ENCODE measurements around the gene PTPN7. TPM values are rescaled to one million over a fixed set of nuclear protein-coding genes. Genes with fewer than 3 reads are reported as not detected.
"Not testable (repeated sequence)": the region's sequence is repeated elsewhere in the genome, so short reads cannot be mapped to it uniquely, and the experiment has no call there.

Gene PTPN7
- polyA plus RNA-seq, 1 donor (not counting 4 experiments of a cell fraction or from before 2014, with no cell fraction given) = 0.10 TPM

DNA sequence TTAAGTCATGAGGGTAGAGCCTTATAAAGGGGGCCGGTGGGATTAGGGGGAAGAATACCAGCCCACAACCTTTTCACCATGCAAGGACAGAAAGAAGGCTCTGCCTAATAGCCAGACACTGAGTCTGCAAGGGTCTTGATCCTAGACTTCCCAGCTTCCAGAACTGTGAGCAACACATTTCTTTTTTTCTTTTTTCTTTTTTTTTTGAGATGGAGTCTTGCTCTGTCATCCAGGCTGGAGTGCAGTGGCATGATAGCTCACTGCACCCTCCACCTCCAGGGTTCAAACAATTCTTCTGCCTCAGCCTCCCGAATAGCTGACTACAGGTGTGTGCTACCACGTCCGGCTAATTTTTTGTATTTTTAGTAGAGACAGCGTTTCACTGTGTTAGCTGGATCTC is 14.1 kb downstream of the PTPN7 start:
- Histone ChIP-seq H4K20me1 (ENCODE audit: control insufficient read depth, extremely low read depth, insufficient read depth, low read length) (no peaks in the 10 kb centered on the region), H3K9ac (ENCODE audit: control insufficient read depth, extremely low read depth, insufficient read depth, low read length) (no peak overlapping the region), H3K4me2 (ENCODE audit: control insufficient read depth, extremely low read depth, insufficient read depth, low read depth, low read length) (no peak overlapping the region), H3K36me3 (ENCODE audit: control insufficient read depth in 2 of 2, extremely low read depth in 1 of 2, insufficient read depth in 2 of 2, low read length in 2 of 2) (peaks cover 0 to 1% of the 10 kb centered on the region in 2 experiments), H3K4me1 (ENCODE audit: control insufficient read depth, extremely low read depth, insufficient read depth, low read length) (peaks cover 14% of the 10 kb centered on the region), H3K27me3 (ENCODE audit: control insufficient read depth, extremely low read depth, insufficient read depth, low read length) (no peaks in the 10 kb centered on the region), H3K79me2 (ENCODE audit: control insufficient read depth, insufficient read depth, low read length) (peaks cover 31% of the 10 kb centered on the region), H3K27ac (ENCODE audit: control insufficient read depth, insufficient read depth, low read length) (no peak overlapping the region), H3K9me1 (ENCODE audit: control insufficient read depth, extremely low read depth, insufficient read depth, low read length) (no peaks in the 10 kb centered on the region), H2AFZ (ENCODE audit: control insufficient read depth, low read length) (no peak overlapping the region), H3K4me3 (ENCODE audit: control insufficient read depth in 2 of 3, extremely low read depth in 1 of 3, insufficient read depth in 2 of 3, low read depth in 1 of 3, low read length in 3 of 3) (no peak overlapping the region), H3K9me3 (ENCODE audit: control insufficient read depth, low read depth, low read length) (no peaks in the 10 kb centered on the region)
- FAIRE-seq (no peak), DNase-seq (ENCODE audit: low read depth, low spot score) (no peak)
- TF ChIP-seq, protein P1, sequence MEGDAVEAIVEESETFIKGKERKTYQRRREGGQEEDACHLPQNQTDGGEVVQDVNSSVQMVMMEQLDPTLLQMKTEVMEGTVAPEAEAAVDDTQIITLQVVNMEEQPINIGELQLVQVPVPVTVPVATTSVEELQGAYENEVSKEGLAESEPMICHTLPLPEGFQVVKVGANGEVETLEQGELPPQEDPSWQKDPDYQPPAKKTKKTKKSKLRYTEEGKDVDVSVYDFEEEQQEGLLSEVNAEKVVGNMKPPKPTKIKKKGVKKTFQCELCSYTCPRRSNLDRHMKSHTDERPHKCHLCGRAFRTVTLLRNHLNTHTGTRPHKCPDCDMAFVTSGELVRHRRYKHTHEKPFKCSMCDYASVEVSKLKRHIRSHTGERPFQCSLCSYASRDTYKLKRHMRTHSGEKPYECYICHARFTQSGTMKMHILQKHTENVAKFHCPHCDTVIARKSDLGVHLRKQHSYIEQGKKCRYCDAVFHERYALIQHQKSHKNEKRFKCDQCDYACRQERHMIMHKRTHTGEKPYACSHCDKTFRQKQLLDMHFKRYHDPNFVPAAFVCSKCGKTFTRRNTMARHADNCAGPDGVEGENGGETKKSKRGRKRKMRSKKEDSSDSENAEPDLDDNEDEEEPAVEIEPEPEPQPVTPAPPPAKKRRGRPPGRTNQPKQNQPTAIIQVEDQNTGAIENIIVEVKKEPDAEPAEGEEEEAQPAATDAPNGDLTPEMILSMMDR (optimal IDR thresholded peaks at IDR 0.05 in 1 of 3, IDR thresholded peaks at IDR 0.05 in 1 of 3, conservative IDR thresholded peaks at IDR 0.05 in 1 of 3; ENCODE audit: extremely low read depth in 1 of 3, insufficient read depth in 2 of 3, low read length in 3 of 3) = no peak
- no peak for TF ChIP-seq EZH2 (IDR thresholded peaks at IDR 0.05; ENCODE audit: low read length)
- dilution Hi-C loops (cut with MboI; ENCODE audit: extremely low pct_ligation_motif_present, low sequenced_read_pairs) = no loop called here

DNA sequence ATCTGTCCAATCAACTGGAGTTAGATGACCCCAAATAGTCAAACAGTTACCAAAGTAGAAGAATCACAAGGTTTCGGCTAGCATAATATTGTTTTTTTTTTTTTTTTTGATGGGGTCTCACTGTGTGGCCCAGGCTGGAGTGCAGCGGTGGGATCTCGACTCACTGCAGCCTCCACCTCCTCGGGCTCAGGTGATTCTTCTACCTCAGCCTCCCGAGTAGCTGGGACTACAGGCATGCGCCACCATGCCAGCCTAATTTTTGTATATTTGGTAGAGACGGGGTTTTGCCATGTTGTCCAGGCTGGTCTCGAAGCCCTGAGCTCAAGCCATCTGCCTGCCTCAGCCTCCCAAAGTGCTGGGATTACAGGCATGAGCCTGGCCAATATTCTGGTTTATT is 14.7 kb downstream of the PTPN7 start:
- H3K9ac ChIP-seq (ENCODE audit: control insufficient read depth, extremely low read depth, insufficient read depth, low read length); H3K4me3 ChIP-seq (ENCODE audit: control insufficient read depth in 2 of 3, extremely low read depth in 1 of 3, insufficient read depth in 2 of 3, low read depth in 1 of 3, low read length in 3 of 3); H3K27ac ChIP-seq (ENCODE audit: control insufficient read depth, insufficient read depth, low read length); dilution Hi-C loops (cut with MboI; ENCODE audit: extremely low pct_ligation_motif_present, low sequenced_read_pairs); DNase-seq (ENCODE audit: low read depth, low spot score); H2AFZ ChIP-seq (ENCODE audit: control insufficient read depth, low read length); H3K9me1 ChIP-seq (ENCODE audit: control insufficient read depth, extremely low read depth, insufficient read depth, low read length); FAIRE-seq; H4K20me1 ChIP-seq (ENCODE audit: control insufficient read depth, extremely low read depth, insufficient read depth, low read length); H3K9me3 ChIP-seq (ENCODE audit: control insufficient read depth, low read depth, low read length); H3K36me3 ChIP-seq (ENCODE audit: control insufficient read depth in 2 of 2, extremely low read depth in 1 of 2, insufficient read depth in 2 of 2, low read length in 2 of 2); H3K27me3 ChIP-seq (ENCODE audit: control insufficient read depth, extremely low read depth, insufficient read depth, low read length): not testable (repeated sequence)
- Histone ChIP-seq H3K4me2 (ENCODE audit: control insufficient read depth, extremely low read depth, insufficient read depth, low read depth, low read length) (peak overlapping the region; percentile 72), H3K4me1 (ENCODE audit: control insufficient read depth, extremely low read depth, insufficient read depth, low read length) (peaks cover 14% of the 10 kb centered on the region), H3K79me2 (ENCODE audit: control insufficient read depth, insufficient read depth, low read length) (peaks cover 35% of the 10 kb centered on the region)

DNA sequence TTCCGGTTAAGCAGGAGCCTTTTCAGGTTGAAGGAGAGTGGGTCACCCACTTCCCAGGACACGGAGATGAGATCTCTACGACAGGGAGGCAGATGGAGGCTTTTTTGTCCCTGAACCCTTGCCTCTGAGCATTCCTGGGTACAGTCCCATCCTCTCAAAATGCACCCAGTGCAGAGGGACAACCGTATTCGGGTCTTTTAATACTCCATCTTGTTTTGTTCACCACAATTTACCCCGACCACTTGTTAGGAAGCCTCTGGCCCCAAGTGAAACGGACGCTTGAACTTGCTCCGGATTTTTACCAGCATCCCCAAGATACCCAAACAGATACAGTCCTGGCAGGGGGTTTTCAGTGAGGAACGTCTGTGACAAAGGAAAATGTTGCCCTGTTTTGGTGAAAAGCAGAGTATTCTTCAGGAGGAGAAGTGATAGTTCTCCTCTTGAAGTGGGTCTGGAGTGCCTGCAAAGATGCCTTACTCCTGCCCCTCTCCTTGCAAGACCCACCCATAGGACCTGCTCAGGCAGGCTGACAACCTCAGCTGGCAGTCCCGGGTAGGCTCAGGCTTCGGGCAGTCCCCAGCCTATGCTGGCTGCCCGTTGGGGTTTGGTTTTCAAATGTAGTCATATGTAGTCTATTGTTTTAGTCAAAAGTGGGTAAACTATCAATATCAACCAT is 15.2 kb downstream of the PTPN7 start:
- dilution Hi-C loops (cut with MboI; ENCODE audit: extremely low pct_ligation_motif_present, low sequenced_read_pairs) = no loop called here
- H3K4me1 ChIP-seq (ENCODE audit: control insufficient read depth, extremely low read depth, insufficient read depth, low read length) = peaks cover 14% of the 10 kb centered on the region
- no peak overlapping the region for H3K27ac ChIP-seq (ENCODE audit: control insufficient read depth, insufficient read depth, low read length)
- peaks cover 0 to 3% of the 10 kb centered on the region in 2 experiments for H3K36me3 ChIP-seq (ENCODE audit: control insufficient read depth in 2 of 2, extremely low read depth in 1 of 2, insufficient read depth in 2 of 2, low read length in 2 of 2)
- no peaks in the 10 kb centered on the region for H3K27me3 ChIP-seq (ENCODE audit: control insufficient read depth, extremely low read depth, insufficient read depth, low read length)
- H4K20me1 ChIP-seq (ENCODE audit: control insufficient read depth, extremely low read depth, insufficient read depth, low read length) = peaks cover 6% of the 10 kb centered on the region
- FAIRE-seq (no peak), DNase-seq (ENCODE audit: low read depth, low spot score) (no peak)
- peak overlapping the region; percentile 78 for H3K9ac ChIP-seq (ENCODE audit: control insufficient read depth, extremely low read depth, insufficient read depth, low read length)
- H3K4me2 ChIP-seq (ENCODE audit: control insufficient read depth, extremely low read depth, insufficient read depth, low read depth, low read length) = peak overlapping the region; percentile 72
- H3K4me3 ChIP-seq (ENCODE audit: control insufficient read depth in 2 of 3, extremely low read depth in 1 of 3, insufficient read depth in 2 of 3, low read depth in 1 of 3, low read length in 3 of 3) = peak overlapping the region; percentile 52 to 98 (median 53)
- H3K9me1 ChIP-seq (ENCODE audit: control insufficient read depth, extremely low read depth, insufficient read depth, low read length) = no peaks in the 10 kb centered on the region
- no peak for TF ChIP-seq EZH2 (IDR thresholded peaks at IDR 0.05; ENCODE audit: low read length)
- TF ChIP-seq, protein P1 (optimal IDR thresholded peaks at IDR 0.05 in 1 of 3, IDR thresholded peaks at IDR 0.05 in 1 of 3, conservative IDR thresholded peaks at IDR 0.05 in 1 of 3; ENCODE audit: extremely low read depth in 1 of 3, insufficient read depth in 2 of 3, low read length in 3 of 3) = no peak
- no peaks in the 10 kb centered on the region for H3K9me3 ChIP-seq (ENCODE audit: control insufficient read depth, low read depth, low read length)
- H3K79me2 ChIP-seq (ENCODE audit: control insufficient read depth, insufficient read depth, low read length) = peaks cover 41% of the 10 kb centered on the region
- H2AFZ ChIP-seq (ENCODE audit: control insufficient read depth, low read length) = peak overlapping the region; percentile 68
